NCI-H2107 (cell line): ENCODE measurements around the gene LAMB4.

Experiments
- DNase-seq: peaks from one replicate; lab custom pipeline; 2025; lab: John Stamatoyannopoulos, UW

Gene LAMB4

DNA sequence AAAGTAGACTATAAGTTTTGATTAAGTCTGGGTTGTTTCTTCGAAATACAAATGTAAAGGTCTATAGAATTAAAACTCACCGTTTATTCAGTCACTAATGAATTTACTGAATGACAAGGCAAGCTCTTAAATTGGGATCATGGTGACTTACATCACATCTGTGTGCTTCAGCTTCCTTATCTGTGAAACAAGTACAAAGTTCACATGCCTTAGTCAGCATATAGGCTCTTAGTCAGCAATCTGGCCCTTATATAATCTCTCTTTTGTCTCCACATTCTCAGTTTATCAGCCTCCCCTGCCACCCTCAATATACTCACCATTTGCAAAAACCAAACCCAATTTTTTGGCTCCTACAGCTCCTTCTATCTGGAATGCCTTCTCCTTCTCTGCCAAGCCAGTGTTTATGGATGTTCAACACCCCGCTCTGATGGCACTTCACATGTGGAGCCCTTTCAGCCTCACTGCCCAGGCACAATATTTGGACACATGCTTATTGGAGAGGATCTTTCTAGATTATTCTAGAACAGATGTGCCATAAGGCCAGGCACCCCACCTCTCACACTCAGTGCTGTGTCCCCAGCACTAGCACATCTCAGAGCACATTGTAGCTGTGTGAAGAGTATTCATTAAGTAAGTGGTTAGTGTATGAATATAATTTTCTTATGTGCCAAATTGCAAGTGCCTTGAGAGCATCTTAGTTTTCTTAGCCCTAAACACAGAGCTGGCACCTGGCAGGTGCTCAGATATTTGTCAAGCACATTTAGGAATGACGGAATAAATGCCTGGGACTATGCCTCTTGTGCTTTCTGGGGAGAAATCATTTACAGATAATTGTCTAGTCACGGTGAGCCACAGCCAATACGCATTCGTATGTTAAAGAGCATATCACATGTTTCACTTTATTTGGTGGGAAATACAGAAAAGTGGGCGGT, 117.4 kb downstream of the LAMB4 start:
- no peak for DNase-seq

DNA sequence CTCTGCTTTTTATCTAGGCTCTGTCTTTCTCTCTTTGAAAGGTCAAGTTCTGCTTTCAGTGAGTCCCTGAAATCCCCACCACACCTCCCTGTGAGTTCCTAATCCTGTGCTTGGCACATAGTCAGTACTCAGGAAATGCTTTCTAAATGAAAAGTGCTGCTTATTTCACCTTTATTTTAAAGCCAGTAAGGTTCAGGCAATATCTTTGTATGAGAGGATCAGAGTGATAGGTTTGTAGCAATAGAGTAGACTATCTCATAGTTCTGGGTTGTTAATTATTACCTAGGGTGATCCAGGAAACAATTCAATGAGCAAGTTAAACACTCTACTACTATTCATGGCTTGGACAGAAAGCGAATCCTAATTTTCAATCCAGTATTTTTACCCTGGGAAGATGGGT, 119.8 kb downstream of the LAMB4 start:
- no peak for DNase-seq

DNA sequence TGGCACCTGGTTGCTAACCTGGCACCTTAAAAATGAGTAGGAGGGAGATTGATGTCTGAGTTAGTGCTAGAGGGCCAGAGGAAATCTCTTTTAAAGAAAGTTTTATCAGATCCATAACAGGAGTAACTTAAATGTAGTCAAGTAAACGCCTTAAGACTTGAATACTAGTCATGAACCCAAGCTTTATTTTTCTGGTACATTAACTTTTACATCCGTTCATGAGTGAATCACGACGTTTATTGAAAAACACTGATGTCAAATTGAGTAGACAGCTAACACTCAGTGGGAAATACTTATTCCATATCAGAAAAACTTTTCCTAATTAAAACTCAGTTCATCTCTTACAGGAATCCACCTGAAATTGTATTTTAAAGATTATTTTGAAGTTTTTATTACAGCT, 120.3 kb downstream of the LAMB4 start:
- DNase-seq, result no peak

- DNase-seq, result no peak
Observed at GRCh38 chr7:108008827-108009226, 121.3 kb downstream of the LAMB4 start.

DNA sequence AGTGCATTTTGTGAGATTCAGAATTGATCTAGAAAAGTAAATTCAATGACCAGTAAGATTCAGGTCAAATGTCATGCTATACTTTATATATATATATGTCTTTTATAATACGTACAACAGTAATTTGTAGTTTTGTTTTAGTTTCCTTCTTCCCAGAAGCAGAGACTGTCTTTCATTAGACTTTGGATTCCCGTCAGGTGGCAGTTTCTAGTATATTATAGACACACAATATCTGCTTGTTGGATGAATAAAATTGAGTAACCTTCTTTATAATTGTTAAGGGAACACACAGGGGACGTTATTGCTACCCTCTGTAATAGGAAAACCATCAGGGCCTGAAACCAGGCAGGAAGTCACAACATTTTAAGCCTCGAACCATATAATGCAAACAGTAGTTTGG, 121.9 kb downstream of the LAMB4 start:
- no peak for DNase-seq

DNA sequence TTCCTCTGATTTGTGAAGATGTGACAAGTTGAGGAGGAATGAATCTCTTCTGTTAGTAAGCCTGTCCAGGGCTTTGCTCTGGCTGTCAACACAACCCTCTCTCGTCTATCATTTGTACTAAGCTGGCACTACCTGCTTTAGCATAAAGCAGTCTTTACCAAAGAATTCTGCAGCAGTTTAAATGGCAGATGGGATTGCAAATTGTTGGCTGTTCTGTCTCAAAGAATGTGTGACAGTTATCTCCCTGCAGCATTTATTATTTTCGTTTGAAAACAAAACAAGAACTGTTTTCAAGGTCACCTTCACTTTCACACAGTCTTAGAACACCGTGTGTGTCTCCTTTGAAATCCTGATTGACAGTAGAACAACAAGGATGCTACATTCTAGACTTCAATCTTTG, 122.4 kb downstream of the LAMB4 start:
- DNase-seq, result no peak

DNA sequence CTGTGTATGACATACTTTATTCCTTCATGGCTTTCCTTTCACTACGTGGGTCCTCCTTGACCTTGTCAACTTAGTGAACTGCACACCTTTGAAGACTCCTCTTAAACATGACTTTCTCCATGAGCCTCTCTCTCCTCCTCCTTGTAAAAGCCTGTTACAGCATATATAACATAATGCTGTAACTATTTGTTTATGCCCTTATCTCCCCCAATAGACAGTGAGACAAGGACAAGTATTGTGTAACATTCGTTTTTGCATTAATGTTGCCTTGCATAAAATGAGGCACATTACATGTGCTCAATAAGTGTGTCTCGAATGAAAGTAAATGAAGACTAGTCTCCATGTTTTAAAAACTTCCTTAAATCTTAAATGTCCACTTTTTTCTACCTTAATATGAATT, 122.9 kb downstream of the LAMB4 start:
- no peak for DNase-seq

GRCh38 chr7:108004220-108005142, 125.7 kb downstream of the LAMB4 start:
- DNase-seq, result no peak

DNA sequence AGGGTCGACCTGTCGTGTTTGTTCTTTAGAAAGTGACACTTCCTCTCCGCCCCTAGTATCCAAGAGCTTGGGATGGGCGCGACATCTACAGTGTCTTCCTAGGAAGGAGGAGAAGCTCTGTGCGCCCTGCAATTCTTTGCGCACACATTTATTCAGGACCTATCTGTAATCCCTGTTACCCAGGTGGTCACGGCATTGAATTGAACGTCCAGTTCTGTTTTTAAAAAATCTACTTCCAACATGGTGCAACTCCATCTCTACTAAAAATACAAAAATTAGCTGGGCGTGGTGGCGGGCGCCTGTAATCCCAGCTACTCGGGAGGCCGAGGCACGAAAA, 126.6 kb downstream of the LAMB4 start:
- no peak for DNase-seq

- DNase-seq, result no peak
Observed at GRCh38 chr7:108002726-108003598, 127.2 kb downstream of the LAMB4 start, which contains the start of gene LAMB1. Gene LAMB1, minus strand, starts transcription at chr7:108003161. Its CDS starts 276 bp downstream, at chr7:108002885.

GRCh38 chr7:108001764-108002725, 128.1 kb downstream of the LAMB4 start:
- no peak for DNase-seq

GRCh38 chr7:108000875-108001763, 129.0 kb downstream of the LAMB4 start:
- no peak for DNase-seq

GRCh38 chr7:107999779-108000560, 130.2 kb downstream of the LAMB4 start:
- no peak for DNase-seq

DNA sequence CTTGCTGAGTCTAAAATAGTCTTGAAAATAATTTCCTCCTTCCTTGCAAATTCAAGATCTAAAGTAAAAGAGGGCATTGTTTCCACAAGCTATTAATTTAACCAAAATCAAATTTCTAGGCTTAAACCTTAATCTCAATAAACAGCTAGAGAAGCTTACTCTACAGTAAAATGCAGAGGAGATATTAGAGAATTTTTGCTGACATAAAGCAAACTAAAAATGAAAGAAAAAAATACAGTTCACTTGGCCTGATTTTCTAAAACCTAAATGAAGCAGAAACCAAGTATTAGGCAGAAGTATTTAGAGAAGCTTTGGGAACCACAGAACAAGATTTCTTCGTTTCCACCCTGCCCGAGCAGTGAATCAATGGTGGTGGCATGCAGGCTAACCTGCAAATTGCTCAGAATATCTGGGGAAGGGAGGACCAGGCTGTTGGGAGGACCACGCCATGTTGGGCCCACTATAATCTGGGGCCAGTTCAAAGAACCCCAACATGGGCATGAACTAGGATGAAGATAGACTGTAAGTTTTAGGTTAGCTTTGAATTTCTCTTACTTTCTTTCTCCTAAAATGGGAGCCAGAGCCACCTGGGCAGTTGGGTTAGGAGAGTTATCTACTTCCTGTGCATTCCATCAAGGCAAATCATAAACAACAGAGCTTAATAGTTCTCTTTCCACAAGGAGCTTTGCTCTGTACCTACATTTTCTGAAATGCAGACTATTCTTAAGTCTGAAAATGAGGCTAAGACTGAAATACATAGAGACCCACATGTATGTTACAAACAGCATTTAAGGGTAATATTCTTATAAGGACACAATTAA, 131.3 kb downstream of the LAMB4 start:
- no peak for DNase-seq

GRCh38 chr7:107998150-107998549, 132.0 kb downstream of the LAMB4 start:
- no peak for DNase-seq

DNA sequence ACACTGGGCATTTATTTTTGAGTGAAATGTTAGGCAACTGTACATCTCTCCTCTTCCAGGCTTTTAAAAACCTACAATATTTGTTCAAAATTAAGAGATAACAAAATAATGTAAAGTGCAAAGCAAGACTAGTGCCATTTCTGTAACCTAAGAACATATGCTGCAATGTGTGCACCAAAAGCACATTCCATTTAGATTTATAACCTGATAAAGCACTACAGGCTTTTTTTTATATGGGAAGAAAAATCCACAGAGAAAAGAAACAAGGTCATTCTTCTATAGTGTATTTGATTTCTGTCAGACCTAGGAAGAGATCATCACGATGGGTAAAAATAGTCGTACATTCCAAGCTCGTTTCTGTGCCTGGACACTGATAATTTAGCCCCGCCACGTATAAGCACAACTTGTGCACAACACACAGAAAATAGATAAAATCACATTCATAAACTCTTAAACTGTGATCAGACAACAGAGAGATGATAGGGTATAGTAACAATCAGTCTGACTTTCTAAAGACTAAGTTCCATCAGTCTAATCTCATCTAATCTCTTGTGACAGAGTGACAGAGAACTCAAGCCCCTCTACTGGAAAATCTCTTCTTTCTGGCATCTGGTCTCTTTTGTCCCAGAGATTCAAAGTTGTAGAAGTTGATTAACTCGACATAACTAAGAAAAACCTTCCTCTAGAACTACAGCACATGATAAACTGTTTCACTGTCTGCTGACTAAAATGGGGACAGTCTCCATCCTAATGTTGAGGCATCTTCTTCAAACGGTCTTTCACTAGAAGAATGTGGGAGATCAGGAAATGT, 133.9 kb downstream of the LAMB4 start:
- DNase-seq, result no peak
